ENCODE data around the gene KCNQ1.

DNA sequence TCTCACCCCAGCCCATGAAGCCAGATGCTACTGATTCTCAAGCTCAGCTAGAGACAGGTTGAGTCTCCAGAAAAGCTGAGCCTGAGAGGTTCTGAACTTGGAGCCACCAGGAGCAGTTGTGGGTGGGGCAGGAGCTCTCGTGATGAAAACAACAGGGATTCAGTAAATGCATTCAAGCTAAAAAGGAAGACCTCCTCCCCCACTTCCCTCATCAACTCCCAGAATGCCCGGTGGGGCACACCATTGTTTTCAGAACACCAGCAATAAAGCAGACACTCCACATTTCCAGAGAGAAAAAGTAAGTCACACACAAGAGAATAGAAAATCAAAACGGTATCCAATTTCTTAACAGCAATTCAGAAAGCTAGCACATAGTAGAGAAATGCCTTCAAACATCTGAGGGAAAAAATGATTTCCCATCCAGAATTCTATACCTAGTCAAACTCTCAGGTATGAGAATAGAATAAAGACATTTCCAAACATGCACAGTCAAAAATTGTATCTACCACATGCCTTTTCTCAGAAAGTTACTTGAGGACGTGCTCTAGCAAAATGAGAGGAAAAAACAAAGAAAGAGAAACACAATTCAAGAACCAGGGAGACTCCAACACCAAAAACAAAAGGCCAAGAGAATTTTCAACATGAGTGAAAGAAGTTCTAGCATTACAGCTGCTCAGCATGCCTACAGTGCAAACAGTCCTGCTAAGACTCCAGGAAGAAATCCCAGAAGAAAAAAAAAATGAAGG lies 383.9 kb downstream of the KCNQ1 start:
- no peak for TF ChIP-seq ZFP30 (CRISPR knock-in tag; IDR thresholded peaks at IDR 0.05)
- no peak for TF ChIP-seq GLIS3 (CRISPR knock-in tag; IDR thresholded peaks at IDR 0.05)
- TF ChIP-seq, protein P1, sequence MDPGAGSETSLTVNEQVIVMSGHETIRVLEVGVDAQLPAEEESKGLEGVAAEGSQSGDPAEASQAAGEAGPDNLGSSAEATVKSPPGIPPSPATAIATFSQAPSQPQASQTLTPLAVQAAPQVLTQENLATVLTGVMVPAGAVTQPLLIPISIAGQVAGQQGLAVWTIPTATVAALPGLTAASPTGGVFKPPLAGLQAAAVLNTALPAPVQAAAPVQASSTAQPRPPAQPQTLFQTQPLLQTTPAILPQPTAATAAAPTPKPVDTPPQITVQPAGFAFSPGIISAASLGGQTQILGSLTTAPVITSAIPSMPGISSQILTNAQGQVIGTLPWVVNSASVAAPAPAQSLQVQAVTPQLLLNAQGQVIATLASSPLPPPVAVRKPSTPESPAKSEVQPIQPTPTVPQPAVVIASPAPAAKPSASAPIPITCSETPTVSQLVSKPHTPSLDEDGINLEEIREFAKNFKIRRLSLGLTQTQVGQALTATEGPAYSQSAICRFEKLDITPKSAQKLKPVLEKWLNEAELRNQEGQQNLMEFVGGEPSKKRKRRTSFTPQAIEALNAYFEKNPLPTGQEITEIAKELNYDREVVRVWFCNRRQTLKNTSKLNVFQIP (CRISPR knock-in tag; IDR thresholded peaks at IDR 0.05; ENCODE audit: borderline replicate concordance, low read depth), result no peak
- TF ChIP-seq, protein P2, sequence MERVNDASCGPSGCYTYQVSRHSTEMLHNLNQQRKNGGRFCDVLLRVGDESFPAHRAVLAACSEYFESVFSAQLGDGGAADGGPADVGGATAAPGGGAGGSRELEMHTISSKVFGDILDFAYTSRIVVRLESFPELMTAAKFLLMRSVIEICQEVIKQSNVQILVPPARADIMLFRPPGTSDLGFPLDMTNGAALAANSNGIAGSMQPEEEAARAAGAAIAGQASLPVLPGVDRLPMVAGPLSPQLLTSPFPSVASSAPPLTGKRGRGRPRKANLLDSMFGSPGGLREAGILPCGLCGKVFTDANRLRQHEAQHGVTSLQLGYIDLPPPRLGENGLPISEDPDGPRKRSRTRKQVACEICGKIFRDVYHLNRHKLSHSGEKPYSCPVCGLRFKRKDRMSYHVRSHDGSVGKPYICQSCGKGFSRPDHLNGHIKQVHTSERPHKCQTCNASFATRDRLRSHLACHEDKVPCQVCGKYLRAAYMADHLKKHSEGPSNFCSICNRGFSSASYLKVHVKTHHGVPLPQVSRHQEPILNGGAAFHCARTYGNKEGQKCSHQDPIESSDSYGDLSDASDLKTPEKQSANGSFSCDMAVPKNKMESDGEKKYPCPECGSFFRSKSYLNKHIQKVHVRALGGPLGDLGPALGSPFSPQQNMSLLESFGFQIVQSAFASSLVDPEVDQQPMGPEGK (CRISPR knock-in tag; IDR thresholded peaks at IDR 0.05; ENCODE audit: borderline replicate concordance), result no peak
- TF ChIP-seq ARNTL (CRISPR knock-in tag; IDR thresholded peaks at IDR 0.05; ENCODE audit: borderline replicate concordance, low read depth), result no peak
- TF ChIP-seq RARB (CRISPR knock-in tag; IDR thresholded peaks at IDR 0.05), result no peak
- TF ChIP-seq ZNF565 (CRISPR knock-in tag; conservative IDR thresholded peaks at IDR 0.05; ENCODE audit: low read depth), result no peak

Data from SK-N-SH treated with all-trans-retinoic acid at 6 μM for 48 hours (cell line).